Measurements from ENCODE around the gene ABCC4.

Gene ABCC4

DNA sequence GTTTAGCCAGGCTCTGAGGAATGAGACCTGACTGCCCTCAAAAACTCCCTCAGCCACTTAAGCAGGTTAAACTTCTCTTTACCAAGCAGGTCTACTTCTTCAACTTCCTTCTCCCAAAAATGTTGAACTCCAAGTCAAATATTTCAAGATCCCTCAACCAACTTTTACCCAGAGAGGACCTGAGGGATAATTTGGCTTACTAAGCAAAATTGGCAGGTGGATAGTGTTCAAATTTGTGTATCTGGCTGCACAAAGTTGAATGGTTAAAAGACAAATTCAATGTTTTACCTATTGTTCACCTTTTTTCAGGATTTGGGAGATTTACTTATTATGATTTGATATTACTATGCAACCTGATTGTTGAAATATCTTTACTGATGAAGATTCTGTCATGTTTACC, 296.0 kb downstream of the ABCC4 start:
- H3K4me3 ChIP-seq (replicated peaks; ENCODE audit: low read depth, low read length) = no peak overlapping the region
- no peak for DNase-seq (ENCODE audit: extremely low read depth, low read depth)
- TF ChIP-seq, protein P1, sequence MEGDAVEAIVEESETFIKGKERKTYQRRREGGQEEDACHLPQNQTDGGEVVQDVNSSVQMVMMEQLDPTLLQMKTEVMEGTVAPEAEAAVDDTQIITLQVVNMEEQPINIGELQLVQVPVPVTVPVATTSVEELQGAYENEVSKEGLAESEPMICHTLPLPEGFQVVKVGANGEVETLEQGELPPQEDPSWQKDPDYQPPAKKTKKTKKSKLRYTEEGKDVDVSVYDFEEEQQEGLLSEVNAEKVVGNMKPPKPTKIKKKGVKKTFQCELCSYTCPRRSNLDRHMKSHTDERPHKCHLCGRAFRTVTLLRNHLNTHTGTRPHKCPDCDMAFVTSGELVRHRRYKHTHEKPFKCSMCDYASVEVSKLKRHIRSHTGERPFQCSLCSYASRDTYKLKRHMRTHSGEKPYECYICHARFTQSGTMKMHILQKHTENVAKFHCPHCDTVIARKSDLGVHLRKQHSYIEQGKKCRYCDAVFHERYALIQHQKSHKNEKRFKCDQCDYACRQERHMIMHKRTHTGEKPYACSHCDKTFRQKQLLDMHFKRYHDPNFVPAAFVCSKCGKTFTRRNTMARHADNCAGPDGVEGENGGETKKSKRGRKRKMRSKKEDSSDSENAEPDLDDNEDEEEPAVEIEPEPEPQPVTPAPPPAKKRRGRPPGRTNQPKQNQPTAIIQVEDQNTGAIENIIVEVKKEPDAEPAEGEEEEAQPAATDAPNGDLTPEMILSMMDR (IDR thresholded peaks at IDR 0.05; ENCODE audit: low read depth, low read length, missing control alignments) = no peak

DNA sequence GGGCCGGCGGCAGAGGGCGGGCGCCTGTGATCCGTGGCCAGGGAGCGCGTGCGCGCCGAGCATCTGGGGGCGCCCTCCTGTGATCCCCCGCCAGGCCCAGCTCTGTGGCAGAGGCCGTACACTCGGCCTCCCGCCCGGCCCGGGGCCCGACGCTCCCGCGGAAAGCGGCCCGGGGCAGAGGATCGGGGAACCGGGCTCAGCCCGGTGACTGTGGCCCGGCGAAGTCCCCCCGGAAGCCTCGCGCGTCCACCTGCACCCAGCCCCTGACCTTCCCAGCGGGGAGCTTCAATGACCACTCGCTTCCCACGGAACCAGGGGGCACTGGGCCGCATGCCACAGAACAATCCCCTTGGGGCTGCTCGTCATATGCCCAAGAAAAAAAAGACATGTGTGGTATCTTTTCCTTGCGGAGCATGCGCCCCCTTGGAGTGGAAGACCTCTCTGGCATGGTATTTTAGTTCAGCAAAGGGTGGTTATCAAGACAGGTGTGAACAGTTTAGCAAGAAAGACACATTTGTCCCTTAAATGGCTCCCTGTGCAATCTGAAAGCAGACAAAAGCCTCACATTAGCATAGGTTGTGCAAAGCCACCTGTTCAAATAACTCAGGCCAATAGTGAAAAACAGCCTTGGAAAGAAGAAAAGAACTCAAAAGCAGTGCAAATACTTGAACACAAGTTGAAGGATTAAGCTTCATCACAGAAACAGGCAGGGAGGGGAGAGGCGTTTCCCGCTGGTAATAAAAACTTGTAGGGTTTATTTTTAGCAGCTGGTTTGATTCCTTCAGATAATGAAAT, 298.0 kb downstream of the ABCC4 start:
- peak overlapping the region; percentile 4; the same call in 1 of the 2 replicates for H3K4me3 ChIP-seq (replicated peaks; ENCODE audit: low read depth, low read length)
- TF ChIP-seq, protein P1 (IDR thresholded peaks at IDR 0.05; ENCODE audit: low read depth, low read length, missing control alignments) = no peak
- no peak for DNase-seq (ENCODE audit: extremely low read depth, low read depth)

DNA sequence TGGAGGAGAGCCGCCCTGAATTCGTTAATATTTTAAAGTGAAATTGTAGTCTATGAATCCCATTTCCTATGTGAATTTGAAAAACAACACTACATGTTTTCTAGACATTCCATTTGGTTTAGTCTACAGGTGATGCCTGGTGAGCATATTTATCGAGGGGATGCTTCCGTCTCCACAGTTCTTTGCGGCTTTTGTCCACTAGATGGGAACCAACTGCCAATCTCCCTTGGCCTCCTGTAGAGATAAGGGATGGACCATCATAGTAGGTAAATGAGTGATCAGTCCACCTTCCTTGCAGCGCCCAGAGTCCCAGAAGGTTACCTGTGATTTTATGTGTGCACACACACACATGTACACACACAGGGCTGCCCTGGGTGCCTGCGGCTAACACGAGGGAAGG, 299.1 kb downstream of the ABCC4 start:
- H3K4me3 ChIP-seq (replicated peaks; ENCODE audit: low read depth, low read length) = no peak overlapping the region
- DNase-seq (ENCODE audit: extremely low read depth, low read depth) = no peak
- TF ChIP-seq, protein P1 (IDR thresholded peaks at IDR 0.05; ENCODE audit: low read depth, low read length, missing control alignments) = no peak

DNA sequence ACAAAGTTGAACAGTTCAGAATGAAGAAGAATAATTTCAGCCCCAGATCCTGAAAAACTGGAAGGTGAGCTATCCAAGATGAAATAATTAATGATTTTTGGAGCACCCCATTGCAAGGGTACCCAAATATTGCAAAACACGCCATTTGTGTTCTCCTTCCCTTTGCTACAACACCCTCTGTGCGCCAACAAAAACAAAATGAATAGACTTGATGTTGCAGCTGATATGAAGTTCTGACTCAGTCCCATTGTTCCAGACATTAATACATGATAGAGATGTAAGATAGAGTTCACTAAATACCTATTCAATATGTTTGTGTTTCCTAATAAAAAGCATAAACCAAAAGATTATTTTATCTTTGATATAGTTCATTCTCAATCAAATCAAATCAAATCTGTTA, 301.4 kb downstream of the ABCC4 start:
- TF ChIP-seq, protein P1 (IDR thresholded peaks at IDR 0.05; ENCODE audit: low read depth, low read length, missing control alignments) = no peak
- H3K4me3 ChIP-seq (replicated peaks; ENCODE audit: low read depth, low read length) = no peak overlapping the region
- DNase-seq (ENCODE audit: extremely low read depth, low read depth) = no peak

DNA sequence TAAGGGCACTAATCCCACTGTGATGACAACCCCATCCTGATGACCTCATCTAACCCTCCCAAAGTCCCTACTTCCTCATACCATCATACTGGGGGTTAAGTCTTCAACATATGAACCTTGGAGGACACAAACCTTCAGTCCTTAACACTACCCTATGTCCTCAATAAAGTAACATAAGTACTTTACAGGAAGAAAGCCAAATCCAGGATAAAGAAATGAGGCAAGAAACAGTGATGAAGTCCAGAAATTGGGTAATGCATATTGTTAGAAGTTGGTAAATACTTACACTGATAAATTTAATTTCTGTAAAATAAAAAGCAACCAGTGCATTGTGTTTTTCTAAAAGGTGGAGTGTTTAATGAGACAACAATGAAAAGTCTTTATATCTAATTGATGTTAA, 304.1 kb downstream of the ABCC4 start:
- H3K4me3 ChIP-seq (replicated peaks; ENCODE audit: low read depth, low read length) = no peak overlapping the region
- no peak for DNase-seq (ENCODE audit: extremely low read depth, low read depth)
- TF ChIP-seq, protein P1 (IDR thresholded peaks at IDR 0.05; ENCODE audit: low read depth, low read length, missing control alignments) = no peak

DNA sequence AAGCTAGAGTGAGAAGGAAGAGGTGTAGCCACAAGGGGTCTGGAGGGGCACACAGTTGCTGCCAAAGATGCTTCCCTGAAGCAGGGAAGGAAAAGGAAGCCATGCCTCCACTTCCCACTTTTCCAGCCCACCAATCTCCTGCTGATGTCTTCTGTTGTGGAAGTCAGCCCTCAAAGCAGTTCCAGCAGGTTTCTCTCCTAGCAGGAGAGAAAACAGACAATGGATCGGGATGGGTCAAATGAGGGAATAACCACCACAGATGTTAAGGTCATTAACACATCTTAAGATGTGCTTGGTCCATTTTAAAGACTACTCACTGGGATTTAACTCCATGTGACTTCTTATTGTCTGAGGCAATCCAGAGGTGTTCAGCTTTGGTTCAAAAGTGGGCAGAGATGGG, 304.8 kb downstream of the ABCC4 start:
- TF ChIP-seq, protein P1 (IDR thresholded peaks at IDR 0.05; ENCODE audit: low read depth, low read length, missing control alignments) = no peak
- no peak overlapping the region for H3K4me3 ChIP-seq (replicated peaks; ENCODE audit: low read depth, low read length)
- DNase-seq (ENCODE audit: extremely low read depth, low read depth) = no peak

DNA sequence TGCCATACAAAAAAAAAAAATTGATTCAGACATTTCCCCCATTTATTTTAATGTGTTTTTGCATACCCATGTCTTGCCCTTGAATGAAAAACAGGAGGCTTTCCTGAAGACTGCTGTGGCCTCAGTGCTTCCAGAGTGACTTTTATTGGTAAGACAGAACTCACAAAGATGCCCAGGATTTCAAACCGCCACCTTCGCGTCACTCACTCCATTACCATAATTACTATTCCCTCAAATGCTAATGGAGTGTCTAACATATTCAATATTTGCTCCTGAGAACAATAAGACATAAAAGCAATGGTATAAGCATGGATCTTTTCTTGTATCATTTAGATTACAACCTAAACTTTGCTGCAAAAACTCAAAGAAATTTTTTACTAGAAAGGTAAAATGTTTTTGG, 306.7 kb downstream of the ABCC4 start:
- DNase-seq (ENCODE audit: extremely low read depth, low read depth) = no peak
- no peak overlapping the region for H3K4me3 ChIP-seq (replicated peaks; ENCODE audit: low read depth, low read length)
- TF ChIP-seq, protein P1 (IDR thresholded peaks at IDR 0.05; ENCODE audit: low read depth, low read length, missing control alignments) = no peak
